ENCODE measurements around the gene IL1RAPL2.

- TF ChIP-seq POLR2A (IDR thresholded peaks at IDR 0.05; ENCODE audit: low read depth, low read length) (no peak), CTCF (conservative IDR thresholded peaks at IDR 0.05; ENCODE audit: low read depth, low read length) (no peak), USF2 (IDR thresholded peaks at IDR 0.05; ENCODE audit: low read depth, low read length) (no peak), CEBPB (IDR thresholded peaks at IDR 0.05; ENCODE audit: low read depth, low read length) (no peak), ELK1 (IDR thresholded peaks at IDR 0.05; ENCODE audit: borderline replicate concordance, low read depth, low read length) (no peak), RFX5 (IDR thresholded peaks at IDR 0.05; ENCODE audit: low read depth, low read length) (no peak), SMC3 (IDR thresholded peaks at IDR 0.05; ENCODE audit: low read depth, low read length) (no peak), NFE2L2 (IDR thresholded peaks at IDR 0.05; ENCODE audit: low read depth, low read length) (no peak), FOS (IDR thresholded peaks at IDR 0.05; ENCODE audit: low read depth, low read length) (no peak)
Measured at GRCh38 chrX:105050921-105051320, 484.9 kb downstream of the IL1RAPL2 start.
